Measurements from ENCODE around the gene ATAD2B.
A peak's percentile ranks its signal among the peaks of the same experiment; 100 is the strongest.

DNA sequence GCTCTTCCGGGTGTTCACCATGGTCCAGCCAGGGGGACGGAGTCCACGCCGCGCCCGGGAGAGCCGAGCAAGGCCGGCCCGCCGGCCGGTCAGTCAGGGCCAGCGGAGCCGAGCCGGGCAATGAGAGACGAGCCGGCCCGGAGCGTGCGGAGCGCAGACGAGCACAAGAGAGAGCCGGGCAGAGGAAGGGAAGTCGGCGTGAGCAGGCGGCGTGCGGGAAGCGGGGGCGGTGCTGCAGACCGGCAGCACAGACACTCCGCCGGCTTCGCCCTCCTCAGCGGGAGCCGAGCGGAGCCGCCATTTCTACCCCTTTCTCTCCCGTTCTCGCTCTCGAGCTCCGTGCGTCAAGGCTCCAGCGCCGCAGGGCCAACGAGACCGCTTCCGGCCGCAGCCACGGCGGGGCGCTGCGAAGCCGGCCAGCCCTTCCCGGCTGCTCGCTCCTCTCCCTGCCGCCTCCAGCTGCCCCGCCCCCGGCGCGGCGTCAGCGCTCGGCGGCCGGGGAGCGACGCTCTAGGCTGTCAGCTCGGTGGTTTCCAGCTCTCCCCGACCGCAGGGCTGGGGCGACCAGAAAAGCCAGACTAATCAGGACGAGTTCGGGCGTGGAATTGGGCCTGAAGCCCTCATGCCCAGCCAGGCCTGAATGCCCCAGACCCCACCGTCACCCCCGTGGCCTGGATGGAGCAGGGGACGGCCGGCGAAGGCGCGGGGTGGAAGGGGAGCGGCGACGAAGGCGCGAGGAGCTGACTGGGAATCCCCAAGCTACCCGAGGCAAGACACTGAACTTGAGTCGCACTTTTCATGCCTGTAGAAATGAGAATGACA, at the start of gene ATAD2B:
- TF ChIP-seq, protein P1, sequence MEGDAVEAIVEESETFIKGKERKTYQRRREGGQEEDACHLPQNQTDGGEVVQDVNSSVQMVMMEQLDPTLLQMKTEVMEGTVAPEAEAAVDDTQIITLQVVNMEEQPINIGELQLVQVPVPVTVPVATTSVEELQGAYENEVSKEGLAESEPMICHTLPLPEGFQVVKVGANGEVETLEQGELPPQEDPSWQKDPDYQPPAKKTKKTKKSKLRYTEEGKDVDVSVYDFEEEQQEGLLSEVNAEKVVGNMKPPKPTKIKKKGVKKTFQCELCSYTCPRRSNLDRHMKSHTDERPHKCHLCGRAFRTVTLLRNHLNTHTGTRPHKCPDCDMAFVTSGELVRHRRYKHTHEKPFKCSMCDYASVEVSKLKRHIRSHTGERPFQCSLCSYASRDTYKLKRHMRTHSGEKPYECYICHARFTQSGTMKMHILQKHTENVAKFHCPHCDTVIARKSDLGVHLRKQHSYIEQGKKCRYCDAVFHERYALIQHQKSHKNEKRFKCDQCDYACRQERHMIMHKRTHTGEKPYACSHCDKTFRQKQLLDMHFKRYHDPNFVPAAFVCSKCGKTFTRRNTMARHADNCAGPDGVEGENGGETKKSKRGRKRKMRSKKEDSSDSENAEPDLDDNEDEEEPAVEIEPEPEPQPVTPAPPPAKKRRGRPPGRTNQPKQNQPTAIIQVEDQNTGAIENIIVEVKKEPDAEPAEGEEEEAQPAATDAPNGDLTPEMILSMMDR (IDR thresholded peaks at IDR 0.05) = peak; percentile 75 to 88 (median 76)
- peak in 1 of 2 donors; percentile 66 for TF ChIP-seq POLR2A (IDR thresholded peaks at IDR 0.05)
- peak; percentile 72 to 87 for TF ChIP-seq POLR2AphosphoS5 (IDR thresholded peaks at IDR 0.05; ENCODE audit: insufficient read depth in 1 of 2, low read depth in 1 of 2)
